Esophagus muscularis mucosa (tissue), 4 donors: ENCODE measurements around the gene GDPD2. TPM values are rescaled to one million over a fixed set of nuclear protein-coding genes. Genes with fewer than 3 reads are reported as not detected.

ENCODE experiments used
- DNase-seq: peaks from one replicate; pipeline ENCODE4 v3.0.0-alpha.2; 2017; ENCODE audit errors: extremely low spot score
- H3K27ac ChIP-seq, 4 donors: fragments of 200-600 bp; sonication (generic); replicated peaks in 1 of 4; 1 replicate in 3 of 4; 2 replicates in 1 of 4; pipeline ENCODE4 v1.5.1; 2016 to 2019; ENCODE audit warnings: mild to moderate bottlenecking in 1 of 4
- H3K27me3 ChIP-seq, 4 donors: fragments of 200-600 bp; sonication (generic); one replicate each; pipeline versions ENCODE4 v1.5.1 to v1.6.0; 2016 to 2019
- H3K36me3 ChIP-seq, 4 donors: fragments of 200-600 bp; sonication (generic); one replicate each; pipeline ENCODE4 v1.5.1; 2016 to 2019
- H3K4me1 ChIP-seq, 4 donors: fragments of 200-600 bp; sonication (generic); one replicate each; pipeline ENCODE4 v1.5.1; 2016 to 2019
- H3K4me3 ChIP-seq, 4 donors: fragments of 200-600 bp; sonication (generic); 1 replicate in 2 of 4; 2 replicates in 2 of 4; pipeline ENCODE4 v1.5.1; 2016 to 2019; ENCODE audit warnings: mild to moderate bottlenecking in 4 of 4, moderate library complexity in 1 of 4
- H3K9me3 ChIP-seq, 4 donors: fragments of 200-600 bp; sonication (generic); 1 replicate in 3 of 4; 2 replicates in 1 of 4; pipeline ENCODE4 v1.5.1; 2016 to 2019
- EP300 ChIP-seq: sonication (generic); formaldehyde crosslinking; IDR thresholded peaks from one replicate; pipeline ENCODE4 v1.6.1; 2017; ENCODE audit warnings: antibody characterized with exemption
- POLR2A ChIP-seq: fragments of 450-650 bp; IDR thresholded peaks from one replicate; pipeline ENCODE4 v1.6.1; 2017; ENCODE audit warnings: antibody characterized with exemption, moderate library complexity, mild to moderate bottlenecking, low read depth
- POLR2AphosphoS5 ChIP-seq, 2 donors: sonication (generic); formaldehyde crosslinking; IDR thresholded peaks; one replicate each; pipeline ENCODE4 v1.6.1; 2017; ENCODE audit warnings: antibody characterized with exemption in 2 of 2
- WGBS: methylation state at CpG from one replicate; pipeline ENCODE4 v1.1.5; 2018; 5-methylcytosine and 5-hydroxymethylcytosine counted together
- intact Hi-C: fragments of 100-400 bp; cut with DNase I; formaldehyde crosslinking; loops from one replicate; pipeline ENCODE4 v1.15.1; 2023
- total RNA-seq, 4 donors: library from RNA; depleted of rRNA; stranded (reverse); fragments of >200 nt; gene quantifications; one replicate each; pipeline versions ENCODE4 v1.1.0 to v1.2.1, GENCODE V29; 2016
- TF ChIP-seq, protein P1 (sequence below), 3 experiments: fragments of 200-600 bp in 2 of 3; fragments of 450-650 bp in 1 of 3; sonication (generic) in 2 of 3; IDR thresholded peaks; one replicate each; pipeline ENCODE4 v1.5.1; 2017 to 2019; ENCODE audit warnings: antibody characterized with exemption in 3 of 3, mild to moderate bottlenecking in 2 of 3, moderate library complexity in 1 of 3

The GDPD2 gene
- total RNA-seq, 4 donors from 2014 or later: not detected

- no peak for DNase-seq
- no peak for TF ChIP-seq EP300
- TF ChIP-seq, protein P1, sequence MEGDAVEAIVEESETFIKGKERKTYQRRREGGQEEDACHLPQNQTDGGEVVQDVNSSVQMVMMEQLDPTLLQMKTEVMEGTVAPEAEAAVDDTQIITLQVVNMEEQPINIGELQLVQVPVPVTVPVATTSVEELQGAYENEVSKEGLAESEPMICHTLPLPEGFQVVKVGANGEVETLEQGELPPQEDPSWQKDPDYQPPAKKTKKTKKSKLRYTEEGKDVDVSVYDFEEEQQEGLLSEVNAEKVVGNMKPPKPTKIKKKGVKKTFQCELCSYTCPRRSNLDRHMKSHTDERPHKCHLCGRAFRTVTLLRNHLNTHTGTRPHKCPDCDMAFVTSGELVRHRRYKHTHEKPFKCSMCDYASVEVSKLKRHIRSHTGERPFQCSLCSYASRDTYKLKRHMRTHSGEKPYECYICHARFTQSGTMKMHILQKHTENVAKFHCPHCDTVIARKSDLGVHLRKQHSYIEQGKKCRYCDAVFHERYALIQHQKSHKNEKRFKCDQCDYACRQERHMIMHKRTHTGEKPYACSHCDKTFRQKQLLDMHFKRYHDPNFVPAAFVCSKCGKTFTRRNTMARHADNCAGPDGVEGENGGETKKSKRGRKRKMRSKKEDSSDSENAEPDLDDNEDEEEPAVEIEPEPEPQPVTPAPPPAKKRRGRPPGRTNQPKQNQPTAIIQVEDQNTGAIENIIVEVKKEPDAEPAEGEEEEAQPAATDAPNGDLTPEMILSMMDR (IDR thresholded peaks at IDR 0.05): no peak
- TF ChIP-seq POLR2A: no peak
- no peak for TF ChIP-seq POLR2AphosphoS5 (IDR thresholded peaks at IDR 0.05)
- H3K27ac ChIP-seq: no peak overlapping the region
- intact Hi-C loops: no loop called here
- no peaks in the 10 kb centered on the region for H3K9me3 ChIP-seq
- H3K36me3 ChIP-seq: no peaks in the 10 kb centered on the region
- WGBS: 73% methylated on average over 6 of the region's 10 CpGs
- no peak overlapping the region for H3K4me3 ChIP-seq
- H3K4me1 ChIP-seq: no peaks in the 10 kb centered on the region
- peaks cover 0 to 6% (median 2%) of the 10 kb centered on the region in 4 donors for H3K27me3 ChIP-seq
These were observed 1.7 kb downstream of the GDPD2 start for GRCh38 chrX:70424801-70425200.

- Histone ChIP-seq H3K27ac (no peak overlapping the region), H3K27me3 (peaks cover 0 to 6% (median 2%) of the 10 kb centered on the region in 4 donors), H3K9me3 (no peaks in the 10 kb centered on the region), H3K4me1 (no peaks in the 10 kb centered on the region), H3K4me3 (no peak overlapping the region), H3K36me3 (no peaks in the 10 kb centered on the region)
- no peak for TF ChIP-seq POLR2AphosphoS5 (IDR thresholded peaks at IDR 0.05)
- no peak for DNase-seq
- intact Hi-C loops: no loop called here
- 90% methylated on average over 10 of the region's 15 CpGs for WGBS
These were observed 3.5 kb downstream of the GDPD2 start for GRCh38 chrX:70426286-70427278.

- Histone ChIP-seq H3K36me3 (no peaks in the 10 kb centered on the region), H3K4me3 (no peak overlapping the region), H3K9me3 (no peaks in the 10 kb centered on the region), H3K27ac (no peak overlapping the region), H3K4me1 (no peaks in the 10 kb centered on the region), H3K27me3 (peaks cover 0 to 6% (median 2%) of the 10 kb centered on the region in 4 donors)
- DNase-seq: no peak
- TF ChIP-seq, protein P1 (IDR thresholded peaks at IDR 0.05): no peak
- TF ChIP-seq EP300 (no peak), POLR2A (no peak), POLR2AphosphoS5 (IDR thresholded peaks at IDR 0.05) (no peak)
- intact Hi-C loops: no loop called here
- WGBS: 71% methylated on average over 2 of the region's 2 CpGs
These were observed 4.3 kb downstream of the GDPD2 start for GRCh38 chrX:70427365-70427764.

- Histone ChIP-seq H3K9me3 (no peaks in the 10 kb centered on the region), H3K4me3 (no peak overlapping the region), H3K27ac (no peak overlapping the region), H3K4me1 (peaks cover 0 to 8% (median 4%) of the 10 kb centered on the region in 4 donors), H3K27me3 (no peaks in the 10 kb centered on the region), H3K36me3 (no peaks in the 10 kb centered on the region)
- 83% methylated on average over 6 of the region's 6 CpGs for WGBS
- intact Hi-C loops: loop anchor here (10.0 kb wide), 2 partner anchors 135 to 295 kb away; partner anchors contain the start of genes IGBP1 and KIF4A
- no peak for DNase-seq
- TF ChIP-seq EP300 (no peak), POLR2AphosphoS5 (IDR thresholded peaks at IDR 0.05) (no peak), POLR2A (no peak)
- TF ChIP-seq, protein P1 (IDR thresholded peaks at IDR 0.05): no peak
These were observed 6.6 kb downstream of the GDPD2 start for GRCh38 chrX:70429759-70430158.
